ENCODE measurements around the gene ZNF501.

The ZNF501 gene

GRCh38 chr3:44729384-44729910 is at the start of gene ZNF501:
Gene ZNF501 (plus strand): TSS chr3:44729635. CDS start chr3:44734422, 4,787 bp downstream.
- DNase-seq: peak; percentile 94

GRCh38 chr3:44680921-44681455 is 48.4 kb upstream of the ZNF501 start:
- DNase-seq: no peak

- DNase-seq: no peak
These were observed 47.1 kb upstream of the ZNF501 start for GRCh38 chr3:44682182-44682896.

GRCh38 chr3:44685128-44685800 is 44.2 kb upstream of the ZNF501 start:
- DNase-seq: peak; percentile 93

GRCh38 chr3:44687898-44688297 is 41.5 kb upstream of the ZNF501 start:
- no peak for DNase-seq

- peak; percentile 66 for DNase-seq
These were observed 16.9 kb upstream of the ZNF501 start, which contains the start of gene ZNF502 for GRCh38 chr3:44712455-44713075. Gene ZNF502 (plus strand): TSS chr3:44712660. CDS start chr3:44720262, 7,602 bp downstream.

- no peak for DNase-seq
These were observed 8.0 kb upstream of the ZNF501 start for GRCh38 chr3:44721231-44722102.

- DNase-seq: no peak
These were observed 7.4 kb upstream of the ZNF501 start for GRCh38 chr3:44722103-44722401.

- DNase-seq: no peak
These were observed 5.3 kb downstream of the ZNF501 start for GRCh38 chr3:44734646-44735168.

- DNase-seq: no peak
These were observed 31.6 kb downstream of the ZNF501 start for GRCh38 chr3:44761101-44761423.

- peak; percentile 94 for DNase-seq
These were observed 32.2 kb downstream of the ZNF501 start, which contains the start of the genes KIAA1143 and KIF15 for GRCh38 chr3:44761424-44762169. Gene KIAA1143 (minus strand): TSS chr3:44761619. CDS start chr3:44761602, 17 bp downstream. Gene KIF15 (plus strand): TSS chr3:44761794. CDS start chr3:44761866, 72 bp downstream.

- no peak for DNase-seq
These were observed 32.8 kb downstream of the ZNF501 start for GRCh38 chr3:44762170-44762677.

GRCh38 chr3:44762690-44763089 is 33.3 kb downstream of the ZNF501 start:
- no peak for DNase-seq

GRCh38 chr3:44764248-44764647 is 34.8 kb downstream of the ZNF501 start:
- DNase-seq: no peak

GRCh38 chr3:44771424-44772098 is 42.1 kb downstream of the ZNF501 start:
- DNase-seq: no peak

GRCh38 chr3:44772099-44772442 is 42.6 kb downstream of the ZNF501 start:
- peak; percentile 2 for DNase-seq

GRCh38 chr3:44782891-44783290 is 53.5 kb downstream of the ZNF501 start:
- DNase-seq: no peak

All from NCI-H69 (cell line).